Measurements from ENCODE around the gene SP1.
"Not testable (repeated sequence)": the region's sequence is repeated elsewhere in the genome, so short reads cannot be mapped to it uniquely, and the experiment has no call there.

Gene SP1

GRCh38 chr12:53380104-53380793, at the start of gene SP1:
Gene SP1 (plus strand): TSS chr12:53380176. CDS start chr12:53380292, 116 bp downstream.
- peak; percentile 81 for DNase-seq

GRCh38 chr12:53330671-53331070, 49.3 kb upstream of the SP1 start:
- no peak for DNase-seq

- DNase-seq = not testable (repeated sequence)
Measured at GRCh38 chr12:53332339-53332738, 47.6 kb upstream of the SP1 start.

GRCh38 chr12:53332744-53333143, 47.2 kb upstream of the SP1 start:
- no peak for DNase-seq

- DNase-seq = no peak
Measured at GRCh38 chr12:53333289-53333688, 46.7 kb upstream of the SP1 start.

- DNase-seq = no peak
Measured at GRCh38 chr12:53333845-53334244, 46.1 kb upstream of the SP1 start.

- DNase-seq = no peak
Measured at GRCh38 chr12:53334822-53335221, 45.2 kb upstream of the SP1 start.

- no peak for DNase-seq
Measured at GRCh38 chr12:53336181-53336681, 43.7 kb upstream of the SP1 start, which contains the start of gene SP7. Gene SP7 (minus strand): TSS chr12:53336354. CDS start chr12:53335646, 708 bp downstream.

GRCh38 chr12:53338017-53338416, 42.0 kb upstream of the SP1 start:
- no peak for DNase-seq

GRCh38 chr12:53338916-53339315, 41.1 kb upstream of the SP1 start:
- no peak for DNase-seq

- DNase-seq = no peak
Measured at GRCh38 chr12:53340398-53340797, 39.6 kb upstream of the SP1 start.

GRCh38 chr12:53343449-53343848, 36.5 kb upstream of the SP1 start:
- no peak for DNase-seq

GRCh38 chr12:53343969-53344368, 36.0 kb upstream of the SP1 start:
- no peak for DNase-seq

- DNase-seq = no peak
Measured at GRCh38 chr12:53344487-53344823, 35.5 kb upstream of the SP1 start.

- peak; percentile 4 for DNase-seq
Measured at GRCh38 chr12:53344824-53345485, 35.0 kb upstream of the SP1 start.

- peak; percentile 59 for DNase-seq
Measured at GRCh38 chr12:53345486-53346188, 34.3 kb upstream of the SP1 start.

- no peak for DNase-seq
Measured at GRCh38 chr12:53346491-53346890, 33.5 kb upstream of the SP1 start.

- DNase-seq = no peak
Measured at GRCh38 chr12:53347905-53348304, 32.1 kb upstream of the SP1 start.

- DNase-seq = peak; percentile 60
Measured at GRCh38 chr12:53352331-53353256, 27.4 kb upstream of the SP1 start.

GRCh38 chr12:53353257-53353655, 26.7 kb upstream of the SP1 start:
- DNase-seq = no peak

- DNase-seq = no peak
Measured at GRCh38 chr12:53355121-53355520, 24.9 kb upstream of the SP1 start.

- DNase-seq = no peak
Measured at GRCh38 chr12:53358836-53359419, 21.0 kb upstream of the SP1 start.
